Neural progenitor cell (in vitro differentiated cells): ENCODE results near the gene PDZK1. TPM values are rescaled to one million over a fixed set of nuclear protein-coding genes. Genes with fewer than 3 reads are reported as not detected.
"Not testable (repeated sequence)": the region's sequence is repeated elsewhere in the genome, so short reads cannot be mapped to it uniquely, and the experiment has no call there.

Experiments
- DNase-seq: peaks from one replicate; pipeline ENCODE4 v3.0.0-alpha.2; 2016; ENCODE audit warnings: low spot score
- H2AFZ ChIP-seq: fragments of 200-600 bp; sonication (generic); replicated peaks from 2 replicates; pipeline ENCODE4 v1.6.1; 2016; ENCODE audit warnings: antibody characterized with exemption
- H3F3A ChIP-seq: fragments of 200-600 bp; sonication (generic); 2 replicates; pipeline ENCODE4 v1.6.1; 2016; ENCODE audit warnings: antibody characterized with exemption, low read depth
- H3K27ac ChIP-seq: fragments of 200-600 bp; sonication (generic); 2 replicates; pipeline ENCODE4 v1.5.1; 2016; ENCODE audit warnings: mild to moderate bottlenecking
- H3K27me3 ChIP-seq: fragments of 200-600 bp; sonication (generic); 2 replicates; pipeline ENCODE4 v1.6.1; 2016; ENCODE audit warnings: mild to moderate bottlenecking, moderate library complexity
- H3K36me3 ChIP-seq: fragments of 200-600 bp; sonication (generic); 2 replicates; pipeline ENCODE4 v1.5.1; 2016
- H3K4me1 ChIP-seq: fragments of 200-600 bp; sonication (generic); 2 replicates; pipeline ENCODE4 v1.6.1; 2016; ENCODE audit warnings: mixed run types
- H3K4me2 ChIP-seq: fragments of 200-600 bp; sonication (generic); 2 replicates; pipeline ENCODE4 v1.6.1; 2016
- H3K4me3 ChIP-seq: fragments of 200-600 bp; sonication (generic); 2 replicates; pipeline ENCODE4 v1.5.1; 2016
- H3K79me2 ChIP-seq: fragments of 200-600 bp; sonication (generic); 2 replicates; pipeline ENCODE4 v1.6.1; 2016; ENCODE audit warnings: low read depth
- H3K9ac ChIP-seq: fragments of 200-600 bp; sonication (generic); 2 replicates; pipeline ENCODE4 v1.6.1; 2016
- H3K9me3 ChIP-seq: fragments of 200-600 bp; sonication (generic); 2 replicates; pipeline ENCODE4 v1.5.1; 2016; ENCODE audit warnings: low read depth
- H4K20me1 ChIP-seq: fragments of 200-600 bp; sonication (generic); 2 replicates; pipeline ENCODE4 v1.6.1; 2016; ENCODE audit warnings: low read depth
- H3K27ac Mint-ChIP-seq: 3 replicates; pipeline ENCODE4 v1.8.0; 2021; ENCODE audit warnings: mixed read lengths
- H3K27me3 Mint-ChIP-seq: 2 replicates; pipeline ENCODE4 v1.8.0; 2022; ENCODE audit warnings: low read depth, mild to moderate bottlenecking, inconsistent platforms, moderate library complexity, mixed read lengths; ENCODE audit not compliant: insufficient read depth
- H3K36me3 Mint-ChIP-seq: 3 replicates; pipeline ENCODE4 v1.8.0; 2021; ENCODE audit warnings: mixed read lengths
- H3K4me1 Mint-ChIP-seq: 3 replicates; pipeline ENCODE4 v1.8.0; 2021; ENCODE audit warnings: mixed read lengths
- H3K4me3 Mint-ChIP-seq: 3 replicates; pipeline ENCODE4 v1.8.0; 2021; ENCODE audit warnings: mild to moderate bottlenecking, moderate library complexity, mixed read lengths
- H3K9me3 Mint-ChIP-seq: 3 replicates; pipeline ENCODE4 v1.8.0; 2020; ENCODE audit warnings: mixed read lengths
- EZH2 ChIP-seq: fragments of 200-600 bp; sonication (generic); IDR thresholded peaks from 2 replicates; pipeline ENCODE4 v1.6.1; 2017; ENCODE audit warnings: antibody characterized with exemption, mild to moderate bottlenecking, moderate library complexity
- EZH2phosphoT487 ChIP-seq: fragments of 200-600 bp; sonication (generic); IDR thresholded peaks from 2 replicates; pipeline ENCODE4 v1.6.1; 2017; ENCODE audit warnings: antibody characterized with exemption
- total RNA-seq: library from RNA; depleted of rRNA; stranded (reverse); fragments of >200 nt; gene quantifications from 2 replicates; pipeline ENCODE4 v1.2.3, GENCODE V29; 2015; ENCODE audit warnings: low replicate concordance
- TF ChIP-seq, protein P1 (sequence below): fragments of 200-600 bp; sonication (generic); IDR thresholded peaks from 2 replicates; pipeline ENCODE4 v1.5.1; 2017; ENCODE audit warnings: antibody characterized with exemption, mild to moderate bottlenecking

PDZK1 gene
- total RNA-seq, 1 donor from 2014 or later = 0.28 TPM

DNA sequence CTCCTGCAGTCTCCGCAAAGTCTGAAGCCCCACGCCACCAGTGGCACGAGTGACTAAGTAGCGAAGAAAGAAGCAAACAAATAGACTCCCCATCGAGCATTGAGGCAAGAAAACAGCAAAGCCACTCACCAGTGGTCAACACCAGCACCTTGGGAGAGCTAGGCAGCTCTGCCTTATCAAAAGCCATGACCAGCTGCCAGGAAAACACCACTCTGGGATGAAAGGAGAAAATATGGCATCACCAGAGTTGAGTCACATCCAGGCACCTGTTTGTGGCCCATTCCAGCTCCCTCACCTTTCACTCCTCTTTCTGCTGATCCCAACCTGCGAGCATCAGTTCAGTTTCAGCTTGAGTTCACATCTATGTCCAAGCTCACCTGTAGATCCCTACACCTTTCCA is 17.2 kb downstream of the PDZK1 start:
- Histone ChIP-seq H3K9me3 (no peaks in the 10 kb centered on the region), H3F3A (no peaks in the 10 kb centered on the region), H3K79me2 (no peaks in the 10 kb centered on the region), H4K20me1 (no peaks in the 10 kb centered on the region), H3K36me3 (no peaks in the 10 kb centered on the region), H3K9ac (no peak overlapping the region), H3K4me2 (no peak overlapping the region), H3K4me1 (no peaks in the 10 kb centered on the region), H3K27me3 (no peaks in the 10 kb centered on the region), H3K4me3 (no peak overlapping the region), H2AFZ (no peak overlapping the region), H3K27ac (no peak overlapping the region)
- Mint-ChIP-seq H3K27me3 (peaks cover 5% of the 10 kb centered on the region), H3K4me1 (no peaks in the 10 kb centered on the region), H3K4me3 (no peak overlapping the region), H3K36me3 (no peaks in the 10 kb centered on the region), H3K27ac (no peak overlapping the region), H3K9me3 (peaks cover 2% of the 10 kb centered on the region)
- DNase-seq = no peak
- TF ChIP-seq EZH2 = no peak
- TF ChIP-seq, protein P1, sequence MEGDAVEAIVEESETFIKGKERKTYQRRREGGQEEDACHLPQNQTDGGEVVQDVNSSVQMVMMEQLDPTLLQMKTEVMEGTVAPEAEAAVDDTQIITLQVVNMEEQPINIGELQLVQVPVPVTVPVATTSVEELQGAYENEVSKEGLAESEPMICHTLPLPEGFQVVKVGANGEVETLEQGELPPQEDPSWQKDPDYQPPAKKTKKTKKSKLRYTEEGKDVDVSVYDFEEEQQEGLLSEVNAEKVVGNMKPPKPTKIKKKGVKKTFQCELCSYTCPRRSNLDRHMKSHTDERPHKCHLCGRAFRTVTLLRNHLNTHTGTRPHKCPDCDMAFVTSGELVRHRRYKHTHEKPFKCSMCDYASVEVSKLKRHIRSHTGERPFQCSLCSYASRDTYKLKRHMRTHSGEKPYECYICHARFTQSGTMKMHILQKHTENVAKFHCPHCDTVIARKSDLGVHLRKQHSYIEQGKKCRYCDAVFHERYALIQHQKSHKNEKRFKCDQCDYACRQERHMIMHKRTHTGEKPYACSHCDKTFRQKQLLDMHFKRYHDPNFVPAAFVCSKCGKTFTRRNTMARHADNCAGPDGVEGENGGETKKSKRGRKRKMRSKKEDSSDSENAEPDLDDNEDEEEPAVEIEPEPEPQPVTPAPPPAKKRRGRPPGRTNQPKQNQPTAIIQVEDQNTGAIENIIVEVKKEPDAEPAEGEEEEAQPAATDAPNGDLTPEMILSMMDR = no peak
- TF ChIP-seq EZH2phosphoT487 = no peak

DNA sequence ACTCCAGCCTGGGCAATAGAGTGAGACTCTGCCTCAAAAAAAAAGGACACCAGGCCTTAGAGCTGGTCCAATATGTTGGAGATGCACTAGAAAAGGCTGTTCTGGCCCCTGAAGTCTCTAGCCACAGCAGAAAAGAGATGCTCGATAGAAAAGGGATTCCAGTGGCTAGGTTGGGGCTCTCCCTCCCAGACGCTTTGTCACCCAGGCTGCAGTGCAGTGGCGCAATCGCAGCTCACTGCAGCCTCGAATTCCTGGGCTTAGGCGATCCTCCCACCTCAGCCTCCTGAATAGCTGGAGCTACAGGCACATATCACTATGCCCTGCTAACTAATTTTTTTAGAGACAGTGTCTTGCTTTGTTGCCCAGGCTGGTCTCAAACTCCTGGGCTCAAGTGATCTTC is 18.2 kb downstream of the PDZK1 start:
- Mint-ChIP-seq H3K36me3 (no peaks in the 10 kb centered on the region), H3K9me3 (no peaks in the 10 kb centered on the region), H3K4me3 (no peak overlapping the region), H3K27me3 (peaks cover 5% of the 10 kb centered on the region), H3K27ac (no peak overlapping the region), H3K4me1 (no peaks in the 10 kb centered on the region)
- Histone ChIP-seq H3K9me3 (no peaks in the 10 kb centered on the region), H4K20me1 (no peaks in the 10 kb centered on the region), H3K4me2 (no peak overlapping the region), H3K27ac (no peak overlapping the region), H2AFZ (no peak overlapping the region), H3K4me1 (no peaks in the 10 kb centered on the region), H3K36me3 (no peaks in the 10 kb centered on the region), H3K9ac (no peak overlapping the region), H3K79me2 (no peaks in the 10 kb centered on the region), H3F3A (no peaks in the 10 kb centered on the region), H3K27me3 (no peaks in the 10 kb centered on the region), H3K4me3 (no peak overlapping the region)
- no peak for DNase-seq
- TF ChIP-seq EZH2 = no peak
- no peak for TF ChIP-seq EZH2phosphoT487
- TF ChIP-seq, protein P1 = no peak

GRCh38 chr1:145688328-145688727 is 18.8 kb downstream of the PDZK1 start:
- Histone ChIP-seq H4K20me1 (no peaks in the 10 kb centered on the region), H3K79me2 (no peaks in the 10 kb centered on the region), H3K36me3 (no peaks in the 10 kb centered on the region), H3K4me1 (no peaks in the 10 kb centered on the region), H3K9ac (no peak overlapping the region), H3K27ac (no peak overlapping the region), H2AFZ (no peak overlapping the region), H3K4me2 (no peak overlapping the region), H3K4me3 (no peak overlapping the region), H3K27me3 (no peaks in the 10 kb centered on the region), H3F3A (no peaks in the 10 kb centered on the region), H3K9me3 (no peaks in the 10 kb centered on the region)
- no peak overlapping the region for H3K27ac Mint-ChIP-seq
- no peaks in the 10 kb centered on the region for H3K36me3 Mint-ChIP-seq
- no peaks in the 10 kb centered on the region for H3K9me3 Mint-ChIP-seq
- no peak for DNase-seq
- H3K4me1 Mint-ChIP-seq = no peaks in the 10 kb centered on the region
- TF ChIP-seq EZH2phosphoT487 = no peak
- TF ChIP-seq EZH2 = no peak
- TF ChIP-seq, protein P1 = no peak
- no peak overlapping the region for H3K4me3 Mint-ChIP-seq
- H3K27me3 Mint-ChIP-seq = peaks cover 3% of the 10 kb centered on the region

DNA sequence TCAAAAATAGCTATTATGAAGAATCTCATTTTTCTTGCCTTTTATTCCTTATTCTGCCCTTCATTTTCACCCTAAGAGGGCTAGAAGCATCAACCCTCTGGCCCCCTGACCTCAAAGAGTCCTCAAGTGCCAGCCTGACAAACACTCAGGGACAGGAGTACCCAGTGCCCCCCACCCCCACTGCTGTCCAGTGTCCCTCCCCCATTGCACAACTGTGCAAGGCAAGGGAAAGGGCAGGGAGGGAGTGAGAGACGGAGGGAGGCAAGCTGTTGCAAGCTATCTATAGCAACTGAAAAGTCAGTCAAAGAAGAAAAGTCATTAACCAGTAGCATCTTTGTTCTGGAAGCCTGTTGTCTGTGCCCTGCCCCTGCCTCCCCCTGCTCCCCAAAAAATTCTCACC is 21.1 kb downstream of the PDZK1 start:
- not testable (repeated sequence) for DNase-seq, H3K27ac ChIP-seq, H3K9me3 Mint-ChIP-seq, H3K36me3 ChIP-seq, H3K27ac Mint-ChIP-seq, H3K4me1 Mint-ChIP-seq, H3K4me3 ChIP-seq, H4K20me1 ChIP-seq, H3K79me2 ChIP-seq, H2AFZ ChIP-seq, H3K27me3 Mint-ChIP-seq, H3K27me3 ChIP-seq, H3K4me1 ChIP-seq, H3K36me3 Mint-ChIP-seq, H3K9me3 ChIP-seq, H3F3A ChIP-seq, H3K9ac ChIP-seq, H3K4me3 Mint-ChIP-seq, H3K4me2 ChIP-seq

- not testable (repeated sequence) for H4K20me1 ChIP-seq, H3K27ac Mint-ChIP-seq, DNase-seq, H3K4me3 ChIP-seq, H3K4me1 ChIP-seq, H3K4me1 Mint-ChIP-seq, H3K79me2 ChIP-seq, H3K36me3 ChIP-seq, H3K4me3 Mint-ChIP-seq, H3K9ac ChIP-seq, H3K36me3 Mint-ChIP-seq, H3F3A ChIP-seq, H3K27me3 ChIP-seq, H2AFZ ChIP-seq, H3K9me3 Mint-ChIP-seq, H3K27ac ChIP-seq, H3K27me3 Mint-ChIP-seq, H3K9me3 ChIP-seq, H3K4me2 ChIP-seq
Measured at GRCh38 chr1:145684858-145685257, 22.3 kb downstream of the PDZK1 start.

- not testable (repeated sequence) for H3K4me2 ChIP-seq, H3K9me3 Mint-ChIP-seq, H3K4me3 Mint-ChIP-seq, H3K4me1 Mint-ChIP-seq, H4K20me1 ChIP-seq, H3K27ac ChIP-seq, H2AFZ ChIP-seq, DNase-seq, H3K9me3 ChIP-seq, H3K4me1 ChIP-seq, H3K27me3 Mint-ChIP-seq, H3K79me2 ChIP-seq, H3K27ac Mint-ChIP-seq, H3K36me3 Mint-ChIP-seq, H3F3A ChIP-seq, H3K36me3 ChIP-seq, H3K27me3 ChIP-seq, H3K4me3 ChIP-seq, H3K9ac ChIP-seq
Measured at GRCh38 chr1:145673217-145673616, 34.0 kb downstream of the PDZK1 start.
